D721Med (cell line): ENCODE data around the gene IGSF3.

Source experiments
- DNase-seq: peaks from one replicate; pipeline ENCODE4 v3.0.0; 2011; ENCODE audit warnings: low spot score; ENCODE audit not compliant: insufficient read length
- FAIRE-seq: peaks from 2 replicates; lab custom pipeline; 2011; peaks lifted over from hg19 to GRCh38; lab: Jason Lieb, UNC
- TF ChIP-seq, protein P1 (sequence below): IDR thresholded peaks from 2 replicates; pipeline ENCODE4 v1.5.1; 2012; ENCODE audit warnings: mild to moderate bottlenecking, control low read depth; ENCODE audit not compliant: insufficient read depth; ENCODE audit errors: missing control alignments

IGSF3 gene

DNA sequence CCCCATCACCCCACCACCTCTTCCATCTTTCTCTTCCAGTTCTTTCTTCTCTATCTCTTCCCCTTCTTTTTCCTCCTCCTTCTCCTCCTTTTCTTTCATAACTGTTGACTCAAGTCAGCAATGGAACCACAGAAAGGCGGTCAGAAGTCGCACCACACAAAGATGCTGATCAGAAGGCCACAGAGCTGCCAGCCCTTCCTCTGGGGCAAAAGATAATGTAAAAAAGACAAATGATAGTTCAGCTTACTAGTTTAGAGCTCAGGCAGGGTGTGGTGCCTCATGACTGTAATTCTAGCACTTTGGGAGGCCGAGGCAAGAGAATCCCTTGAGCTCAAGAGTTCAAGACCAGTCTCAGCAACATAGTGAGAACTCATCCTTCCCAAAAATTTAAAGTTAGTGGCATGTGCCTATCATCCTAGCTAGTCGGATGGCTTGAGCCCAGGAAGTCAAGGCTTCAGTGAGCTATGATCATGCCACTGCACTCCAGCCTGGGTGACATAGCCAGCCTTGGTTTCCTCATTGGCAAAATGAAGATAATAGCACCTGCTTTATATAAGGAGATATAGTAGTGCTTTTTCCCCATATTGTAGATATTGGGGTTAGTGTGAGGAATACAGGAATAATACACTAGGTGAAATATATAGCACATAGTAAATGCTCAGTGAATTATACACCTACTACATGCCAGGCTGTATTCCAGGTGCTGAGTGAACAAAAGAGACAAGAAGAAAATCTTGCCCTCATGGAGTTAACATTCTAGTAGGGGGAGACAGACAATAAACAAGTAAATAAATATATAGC is 12.5 kb upstream of the IGSF3 start:
- no peak for DNase-seq
- TF ChIP-seq, protein P1, sequence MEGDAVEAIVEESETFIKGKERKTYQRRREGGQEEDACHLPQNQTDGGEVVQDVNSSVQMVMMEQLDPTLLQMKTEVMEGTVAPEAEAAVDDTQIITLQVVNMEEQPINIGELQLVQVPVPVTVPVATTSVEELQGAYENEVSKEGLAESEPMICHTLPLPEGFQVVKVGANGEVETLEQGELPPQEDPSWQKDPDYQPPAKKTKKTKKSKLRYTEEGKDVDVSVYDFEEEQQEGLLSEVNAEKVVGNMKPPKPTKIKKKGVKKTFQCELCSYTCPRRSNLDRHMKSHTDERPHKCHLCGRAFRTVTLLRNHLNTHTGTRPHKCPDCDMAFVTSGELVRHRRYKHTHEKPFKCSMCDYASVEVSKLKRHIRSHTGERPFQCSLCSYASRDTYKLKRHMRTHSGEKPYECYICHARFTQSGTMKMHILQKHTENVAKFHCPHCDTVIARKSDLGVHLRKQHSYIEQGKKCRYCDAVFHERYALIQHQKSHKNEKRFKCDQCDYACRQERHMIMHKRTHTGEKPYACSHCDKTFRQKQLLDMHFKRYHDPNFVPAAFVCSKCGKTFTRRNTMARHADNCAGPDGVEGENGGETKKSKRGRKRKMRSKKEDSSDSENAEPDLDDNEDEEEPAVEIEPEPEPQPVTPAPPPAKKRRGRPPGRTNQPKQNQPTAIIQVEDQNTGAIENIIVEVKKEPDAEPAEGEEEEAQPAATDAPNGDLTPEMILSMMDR, result no peak
- FAIRE-seq, result no peak

DNA sequence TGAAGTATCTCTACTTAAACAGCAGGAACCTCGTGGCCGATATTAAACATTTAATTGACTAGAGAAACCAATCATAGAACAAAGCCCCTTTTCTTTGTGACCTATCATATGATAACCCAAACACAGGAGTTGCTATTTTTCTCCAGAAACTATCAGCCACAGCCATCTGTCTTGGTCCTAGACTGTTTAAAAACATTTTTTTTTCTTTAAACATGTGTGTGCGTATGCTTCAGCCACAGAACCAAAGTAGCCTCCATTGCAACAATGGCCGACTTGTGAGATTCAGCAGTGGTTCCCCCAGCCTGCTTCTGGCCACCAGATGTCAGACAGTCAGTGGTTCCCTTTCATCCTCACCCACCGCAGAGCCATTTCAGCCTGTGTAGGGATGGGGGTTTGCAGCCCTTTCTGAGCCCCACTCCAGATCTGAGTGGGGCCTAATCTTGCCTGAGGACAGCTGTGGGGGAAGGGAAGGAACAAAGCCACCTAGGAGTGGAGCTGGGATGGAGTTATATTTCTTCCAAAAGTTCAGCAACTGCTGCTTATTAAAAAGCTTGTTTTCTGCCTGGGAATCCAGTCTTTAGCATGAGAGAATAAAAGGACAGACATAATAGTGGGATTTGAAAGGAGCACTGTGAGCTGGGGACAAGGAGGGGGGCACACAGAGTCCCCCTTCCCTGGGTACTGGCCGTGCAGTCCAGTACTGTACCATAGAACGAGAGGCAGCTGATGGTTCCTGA is 11.7 kb upstream of the IGSF3 start:
- FAIRE-seq (no peak), DNase-seq (no peak)
- TF ChIP-seq, protein P1, result no peak

DNA sequence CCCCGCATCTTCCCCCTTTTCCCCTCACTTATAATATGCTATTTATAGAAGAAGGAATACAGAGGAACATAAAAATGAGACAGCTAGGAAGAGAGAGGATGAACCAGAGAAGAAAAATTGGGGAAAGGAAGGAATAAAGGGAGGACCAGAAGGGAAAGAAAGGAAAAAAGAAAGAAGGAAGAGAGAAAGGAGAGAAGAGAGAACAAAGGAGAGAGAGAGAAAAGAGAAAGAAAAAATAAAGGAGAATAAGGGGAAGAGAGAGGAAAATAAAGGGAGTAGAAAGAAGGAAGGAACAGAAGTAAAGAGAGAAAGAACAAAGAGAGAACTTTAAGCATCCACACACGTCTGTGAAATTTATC is 11.2 kb upstream of the IGSF3 start:
- DNase-seq (no peak), FAIRE-seq (no peak)
- TF ChIP-seq, protein P1, result no peak

DNA sequence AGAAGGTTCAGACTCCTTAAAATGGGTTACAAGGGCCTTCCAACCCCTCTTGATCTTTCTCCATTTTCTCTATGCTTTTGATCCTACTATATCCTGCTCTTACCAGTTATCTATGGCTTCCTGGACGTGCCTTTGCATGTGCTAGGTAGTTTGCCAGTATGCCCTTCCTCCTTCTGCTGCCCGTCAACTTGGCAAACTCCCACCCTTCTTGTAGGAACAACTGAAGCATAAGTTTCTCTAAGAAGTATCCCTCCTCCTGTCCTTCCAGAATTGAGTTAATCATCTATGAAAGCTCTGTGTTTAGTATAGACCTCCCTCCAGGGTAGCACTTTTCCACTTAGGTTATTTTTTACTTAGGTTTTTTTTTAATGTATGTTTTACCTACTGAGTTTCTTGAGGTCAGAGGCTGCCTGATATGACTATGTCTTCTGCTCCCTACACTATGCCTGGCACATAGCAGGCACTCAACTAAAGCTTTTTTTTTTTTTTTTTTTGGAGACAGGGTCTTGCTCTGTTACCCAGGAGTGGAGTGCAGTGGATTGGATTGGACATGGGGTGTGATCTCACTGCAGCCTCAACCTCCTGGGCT is 10.0 kb upstream of the IGSF3 start:
- FAIRE-seq (no peak), DNase-seq (no peak)
- TF ChIP-seq, protein P1, result no peak

DNA sequence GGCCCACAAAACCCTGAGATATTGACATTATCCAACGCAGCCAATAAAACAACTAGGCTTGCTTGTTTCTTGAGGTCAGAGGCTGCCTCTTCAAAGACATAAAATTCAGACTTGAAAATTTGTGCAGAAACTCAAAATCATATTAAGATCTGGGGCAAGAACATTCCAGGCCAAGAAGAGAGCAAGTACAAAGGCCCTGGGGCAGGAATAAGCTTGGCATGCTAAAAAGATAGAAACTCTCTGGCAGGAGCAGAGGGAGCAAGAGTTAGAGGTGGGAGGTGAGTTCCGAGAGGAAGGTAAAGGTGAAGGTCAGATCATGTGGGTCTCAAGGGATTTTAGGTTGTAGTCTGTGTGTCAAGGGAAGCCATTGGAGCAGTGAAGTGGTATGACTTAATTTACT is 8.8 kb upstream of the IGSF3 start:
- DNase-seq (no peak), FAIRE-seq (no peak)
- TF ChIP-seq, protein P1, result no peak

DNA sequence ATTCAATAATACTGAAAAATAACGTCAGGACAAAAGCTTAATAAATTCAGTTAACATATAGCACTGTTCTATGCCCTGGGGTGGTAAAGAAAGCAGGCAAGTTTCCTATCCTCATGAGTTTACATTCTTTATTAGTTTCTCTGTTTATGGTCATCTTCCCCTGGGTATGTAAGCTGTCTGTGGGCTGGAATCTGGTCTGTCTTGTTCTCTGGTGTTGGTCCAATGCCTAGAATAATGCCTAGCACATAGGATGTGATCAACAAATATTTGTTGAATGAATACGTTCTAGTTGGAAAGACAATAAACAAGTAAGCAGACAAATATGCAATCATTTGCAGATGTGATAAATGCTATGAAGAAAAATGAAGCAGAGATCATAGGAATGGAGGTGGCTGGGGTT is 7.2 kb upstream of the IGSF3 start:
- TF ChIP-seq, protein P1, result no peak
- DNase-seq, result no peak
- no peak for FAIRE-seq
